ENCODE measurements around the gene RAC3. TPM values are rescaled to one million over a fixed set of nuclear protein-coding genes. Genes with fewer than 3 reads are reported as not detected.

Gene RAC3
- total and polyA plus RNA-seq, 2 of the 8 experiments (the other 6 are each of a cell fraction or from before 2014, with no cell fraction given): 177 to 299 TPM

DNA sequence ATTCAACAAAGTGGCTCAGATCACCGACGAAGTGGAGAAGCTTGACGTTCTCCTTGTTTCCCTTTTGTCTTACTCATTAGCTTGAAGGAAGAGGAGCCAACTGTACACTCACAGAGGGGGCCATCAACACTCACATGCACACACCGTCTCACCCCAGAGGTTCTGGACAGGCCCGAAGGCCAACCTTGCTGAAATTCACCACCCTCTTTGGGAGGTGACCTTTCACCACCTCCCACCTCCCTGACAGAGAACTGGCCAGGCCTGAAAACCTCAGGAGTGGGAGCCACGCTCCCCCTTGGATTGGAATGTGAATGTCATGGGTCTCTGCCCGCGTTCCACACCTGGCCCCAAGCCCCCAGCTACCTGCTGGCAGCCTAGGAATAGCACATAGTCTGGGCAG lies 4.0 kb downstream of the RAC3 start:
- Histone ChIP-seq H2BK120ac (replicated peaks; ENCODE audit: low read depth, low read length) (no peak overlapping the region), H2BK12ac (ENCODE audit: low read depth, low read length) (no peak overlapping the region), H3K4me2 (ENCODE audit: insufficient read depth in 1 of 2, low read depth in 2 of 2, low read length in 2 of 2) (no peak overlapping the region), H4K8ac (ENCODE audit: extremely low read depth, insufficient read depth, low read length) (no peak overlapping the region), H3K4ac (replicated peaks; ENCODE audit: insufficient read length, low read depth, low read length) (no peak overlapping the region), H3K4me1 (replicated peaks in 1 of 4; ENCODE audit: control insufficient read depth in 3 of 4, insufficient read depth in 4 of 4, low read length in 3 of 4) (peaks cover 3 to 13% (median 7%) of the 10 kb centered on the region in 4 experiments; a peak in 6 of 7 replicates), H3K14ac (ENCODE audit: insufficient read length) (no peak overlapping the region), H3K56ac (replicated peaks; ENCODE audit: insufficient read length, low read depth, low read length) (no peak overlapping the region), H3K79me2 (ENCODE audit: control insufficient read depth in 1 of 2, insufficient read depth in 2 of 2, low read length in 2 of 2) (peaks cover 0 to 2% of the 10 kb centered on the region in 2 experiments; a peak in 1 of 4 replicates), H2AK5ac (ENCODE audit: low read depth, low read length) (no peak overlapping the region), H3K27me3 (replicated peaks in 1 of 4; ENCODE audit: control insufficient read depth in 3 of 4, extremely low read depth in 1 of 4, insufficient read depth in 3 of 4, low read length in 3 of 4) (no peaks in the 10 kb centered on the region; a peak in 1 of 7 replicates), H4K5ac (ENCODE audit: insufficient read length, low read depth, low read length) (no peak overlapping the region), H3K9ac (replicated peaks in 1 of 4; ENCODE audit: extremely low read depth in 1 of 4, low read depth in 3 of 4, low read length in 3 of 4) (no peak overlapping the region), H3K9me3 (ENCODE audit: insufficient read depth in 2 of 2, low read depth in 1 of 2, low read length in 1 of 2) (no peaks in the 10 kb centered on the region), H2BK5ac (ENCODE audit: low read depth, low read length) (no peak overlapping the region), H3K36me3 (ENCODE audit: control insufficient read depth in 2 of 4, insufficient read depth in 4 of 4, low read length in 3 of 4) (no peaks in the 10 kb centered on the region; a peak in 1 of 8 replicates), H3K23me2 (ENCODE audit: low read depth, low read length) (peaks cover 13% of the 10 kb centered on the region; the same call in 1 of the 2 replicates), H3K27ac (ENCODE audit: low read depth, low read length) (no peak overlapping the region), H3K79me1 (ENCODE audit: low read depth, low read length) (peaks cover 3% of the 10 kb centered on the region; the same call in 1 of the 2 replicates), H3K18ac (ENCODE audit: extremely low read depth, low read length) (no peak overlapping the region), H2BK20ac (ENCODE audit: low read length) (no peak overlapping the region), H2AFZ (ENCODE audit: low read length) (no peak overlapping the region), H3K23ac (ENCODE audit: insufficient read length) (no peak overlapping the region), H4K20me1 (replicated peaks in 1 of 2; ENCODE audit: control insufficient read depth in 1 of 2, insufficient read depth in 2 of 2, low read length in 2 of 2) (peaks cover 2 to 8% of the 10 kb centered on the region in 2 experiments), H2BK15ac (ENCODE audit: low read length) (no peak overlapping the region), H4K91ac (replicated peaks; ENCODE audit: insufficient read length, low read length) (no peak overlapping the region), H3K4me3 (ENCODE audit: extremely low read depth in 1 of 4, insufficient read depth in 2 of 4, low read depth in 3 of 4, low read length in 4 of 4) (no peak overlapping the region)
- ChIA-PET CTCF (ENCODE audit: partially characterized antibody) (interaction anchor here (0.6 to 1.9 kb wide), 10 partner anchors 15 to 170 kb away, joined by 3 to 11 read pairs (median 3); partner anchors contain the start of gene NOTUM), POLR2A (ENCODE audit: partially characterized antibody) (interaction anchor here (0.8 to 1.8 kb wide), 10 partner anchors 15 to 194 kb away, joined by 3 to 8 read pairs (median 4); no protein-coding TSS in a partner anchor)
- DNase-seq (ENCODE audit: low read depth in 1 of 2, low spot score in 2 of 2) (no peak), FAIRE-seq (no peak)
- 88% methylated on average over 8 of the region's 8 CpGs; no CpG with 5 or more reads in 1 of the 2 experiments for WGBS, 2 experiments (ENCODE audit: extremely low coverage in 1 of 2, insufficient coverage in 1 of 2, insufficient read length in 1 of 2, insufficient replicate concordance in 2 of 2, low coverage in 1 of 2, low lambda C conversion rate in 2 of 2, missing lambda C conversion rate in 1 of 2)
- TF ChIP-seq CTCF (IDR thresholded peaks at IDR 0.05; ENCODE audit: control extremely low read depth in 1 of 3, insufficient read depth in 1 of 3, low read depth in 1 of 3, low read length in 3 of 3) (no peak), GTF2F1 (IDR thresholded peaks at IDR 0.05; ENCODE audit: borderline replicate concordance, low read depth, low read length) (no peak), YY1 (IDR thresholded peaks at IDR 0.05; ENCODE audit: low read depth, low read length) (no peak), TCF12 (IDR thresholded peaks at IDR 0.05; ENCODE audit: low read depth, low read length) (no peak), E2F6 (IDR thresholded peaks at IDR 0.05) (no peak), SIRT6 (IDR thresholded peaks at IDR 0.05; ENCODE audit: low read length) (no peak), ATF3 (IDR thresholded peaks at IDR 0.05; ENCODE audit: insufficient read depth, low read depth, low read length) (no peak), NANOG (IDR thresholded peaks at IDR 0.05; ENCODE audit: insufficient read depth, low read depth, low read length, poor library complexity, severe bottlenecking) (no peak)
- TF ChIP-seq, protein P1, sequence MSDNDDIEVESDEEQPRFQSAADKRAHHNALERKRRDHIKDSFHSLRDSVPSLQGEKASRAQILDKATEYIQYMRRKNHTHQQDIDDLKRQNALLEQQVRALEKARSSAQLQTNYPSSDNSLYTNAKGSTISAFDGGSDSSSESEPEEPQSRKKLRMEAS (IDR thresholded peaks at IDR 0.05): no peak

Data from H1 (cell line).